Keratinocyte (primary cell): ENCODE data around the gene SLC37A1.

Source experiments
- EZH2 ChIP-seq: IDR thresholded peaks from one replicate; pipeline ENCODE4 v1.6.1; 2012; ENCODE audit warnings: inconsistent platforms, mild to moderate bottlenecking, low read length, moderate library complexity
- TF ChIP-seq, protein P1 (sequence below), 3 experiments: IDR thresholded peaks in 1 of 3; conservative IDR thresholded peaks in 1 of 3; optimal IDR thresholded peaks in 1 of 3; 2 replicates in 2 of 3; 3 replicates in 1 of 3; pipeline versions ENCODE3 to v1.5.1; 2011; ENCODE audit warnings: low read length in 3 of 3, mild to moderate bottlenecking in 3 of 3, moderate library complexity in 2 of 3, control low read depth in 1 of 3, inconsistent platforms in 1 of 3; ENCODE audit not compliant: insufficient read depth in 2 of 3; ENCODE audit errors: extremely low read depth in 1 of 3

- TF ChIP-seq, protein P1, sequence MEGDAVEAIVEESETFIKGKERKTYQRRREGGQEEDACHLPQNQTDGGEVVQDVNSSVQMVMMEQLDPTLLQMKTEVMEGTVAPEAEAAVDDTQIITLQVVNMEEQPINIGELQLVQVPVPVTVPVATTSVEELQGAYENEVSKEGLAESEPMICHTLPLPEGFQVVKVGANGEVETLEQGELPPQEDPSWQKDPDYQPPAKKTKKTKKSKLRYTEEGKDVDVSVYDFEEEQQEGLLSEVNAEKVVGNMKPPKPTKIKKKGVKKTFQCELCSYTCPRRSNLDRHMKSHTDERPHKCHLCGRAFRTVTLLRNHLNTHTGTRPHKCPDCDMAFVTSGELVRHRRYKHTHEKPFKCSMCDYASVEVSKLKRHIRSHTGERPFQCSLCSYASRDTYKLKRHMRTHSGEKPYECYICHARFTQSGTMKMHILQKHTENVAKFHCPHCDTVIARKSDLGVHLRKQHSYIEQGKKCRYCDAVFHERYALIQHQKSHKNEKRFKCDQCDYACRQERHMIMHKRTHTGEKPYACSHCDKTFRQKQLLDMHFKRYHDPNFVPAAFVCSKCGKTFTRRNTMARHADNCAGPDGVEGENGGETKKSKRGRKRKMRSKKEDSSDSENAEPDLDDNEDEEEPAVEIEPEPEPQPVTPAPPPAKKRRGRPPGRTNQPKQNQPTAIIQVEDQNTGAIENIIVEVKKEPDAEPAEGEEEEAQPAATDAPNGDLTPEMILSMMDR (optimal IDR thresholded peaks at IDR 0.05 in 1 of 3, IDR thresholded peaks at IDR 0.05 in 1 of 3, conservative IDR thresholded peaks at IDR 0.05 in 1 of 3; ENCODE audit: extremely low read depth in 1 of 3, insufficient read depth in 2 of 3, low read length in 3 of 3) = no peak
- TF ChIP-seq EZH2 = no peak
Observed at GRCh38 chr21:42475036-42475435, 38.6 kb upstream of the SLC37A1 start.
